HL-60 (cell line): ENCODE data around the gene CKAP4.

ENCODE experiments used
- DNase-seq, 2 experiments: peaks; one replicate each; pipeline ENCODE4 v3.0.0-alpha.2; 2010 to 2020; ENCODE audit warnings: low read depth in 1 of 2, low spot score in 1 of 2
- H3K27ac ChIP-seq: fragments of 250-450 bp; sonication (Bioruptor Pico); replicated peaks from 2 replicates; pipeline ENCODE4 v1.5.1; 2020; ENCODE audit warnings: mild to moderate bottlenecking, moderate library complexity
- H3K27me3 ChIP-seq: fragments of 250-450 bp; sonication (Bioruptor Pico); 2 replicates; pipeline ENCODE4 v1.5.1; 2021; ENCODE audit warnings: mild to moderate bottlenecking, moderate library complexity; ENCODE audit not compliant: insufficient read depth, poor library complexity, severe bottlenecking
- H3K4me3 ChIP-seq: replicated peaks from 2 replicates; pipeline ENCODE4 v1.5.1; 2011; ENCODE audit warnings: mild to moderate bottlenecking, control low read depth, low read length; ENCODE audit not compliant: insufficient read depth
- GABPA ChIP-seq: IDR thresholded peaks from 2 replicates; pipeline ENCODE4 v1.6.1; 2012; ENCODE audit warnings: low read depth
- POLR2AphosphoS5 ChIP-seq: IDR thresholded peaks from 2 replicates; pipeline ENCODE4 v1.6.1; 2012; ENCODE audit warnings: low read depth
- SPI1 ChIP-seq: IDR thresholded peaks from 2 replicates; pipeline ENCODE4 v1.6.1; 2012; ENCODE audit warnings: low read depth, mild to moderate bottlenecking, borderline replicate concordance
- TF ChIP-seq, protein P1 (sequence below): IDR thresholded peaks from one replicate; pipeline ENCODE4 v1.5.1; 2011; ENCODE audit warnings: low read length, control low read depth, inconsistent platforms; ENCODE audit not compliant: insufficient read depth
- TF ChIP-seq, protein P2 (sequence below): IDR thresholded peaks from 2 replicates; pipeline ENCODE4 v1.6.1; 2012; ENCODE audit warnings: low read depth; ENCODE audit not compliant: insufficient replicate concordance

CKAP4 gene

DNA sequence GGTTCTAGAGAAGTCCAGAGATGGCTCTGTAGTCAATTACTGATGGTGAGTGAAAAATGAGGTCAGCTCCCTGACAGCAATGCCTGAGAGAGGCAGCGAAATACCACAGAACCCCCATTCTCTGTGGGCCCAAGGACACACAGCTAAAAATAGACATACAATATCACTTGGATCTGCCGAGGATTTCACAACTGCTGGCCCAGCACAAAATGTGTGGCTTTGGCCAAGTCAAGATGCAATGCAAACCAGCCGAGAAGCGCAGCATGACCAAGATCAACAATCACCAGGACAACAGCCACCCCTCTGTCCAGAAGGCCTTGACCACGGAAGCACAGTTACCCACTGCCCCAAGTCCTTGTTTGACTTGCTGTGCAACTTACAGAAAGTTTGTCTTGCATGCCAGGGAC is 52.2 kb downstream of the CKAP4 start:
- TF ChIP-seq SPI1 (no peak), GABPA (no peak), POLR2AphosphoS5 (no peak)
- TF ChIP-seq, protein P1, sequence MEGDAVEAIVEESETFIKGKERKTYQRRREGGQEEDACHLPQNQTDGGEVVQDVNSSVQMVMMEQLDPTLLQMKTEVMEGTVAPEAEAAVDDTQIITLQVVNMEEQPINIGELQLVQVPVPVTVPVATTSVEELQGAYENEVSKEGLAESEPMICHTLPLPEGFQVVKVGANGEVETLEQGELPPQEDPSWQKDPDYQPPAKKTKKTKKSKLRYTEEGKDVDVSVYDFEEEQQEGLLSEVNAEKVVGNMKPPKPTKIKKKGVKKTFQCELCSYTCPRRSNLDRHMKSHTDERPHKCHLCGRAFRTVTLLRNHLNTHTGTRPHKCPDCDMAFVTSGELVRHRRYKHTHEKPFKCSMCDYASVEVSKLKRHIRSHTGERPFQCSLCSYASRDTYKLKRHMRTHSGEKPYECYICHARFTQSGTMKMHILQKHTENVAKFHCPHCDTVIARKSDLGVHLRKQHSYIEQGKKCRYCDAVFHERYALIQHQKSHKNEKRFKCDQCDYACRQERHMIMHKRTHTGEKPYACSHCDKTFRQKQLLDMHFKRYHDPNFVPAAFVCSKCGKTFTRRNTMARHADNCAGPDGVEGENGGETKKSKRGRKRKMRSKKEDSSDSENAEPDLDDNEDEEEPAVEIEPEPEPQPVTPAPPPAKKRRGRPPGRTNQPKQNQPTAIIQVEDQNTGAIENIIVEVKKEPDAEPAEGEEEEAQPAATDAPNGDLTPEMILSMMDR = no peak
- TF ChIP-seq, protein P2, sequence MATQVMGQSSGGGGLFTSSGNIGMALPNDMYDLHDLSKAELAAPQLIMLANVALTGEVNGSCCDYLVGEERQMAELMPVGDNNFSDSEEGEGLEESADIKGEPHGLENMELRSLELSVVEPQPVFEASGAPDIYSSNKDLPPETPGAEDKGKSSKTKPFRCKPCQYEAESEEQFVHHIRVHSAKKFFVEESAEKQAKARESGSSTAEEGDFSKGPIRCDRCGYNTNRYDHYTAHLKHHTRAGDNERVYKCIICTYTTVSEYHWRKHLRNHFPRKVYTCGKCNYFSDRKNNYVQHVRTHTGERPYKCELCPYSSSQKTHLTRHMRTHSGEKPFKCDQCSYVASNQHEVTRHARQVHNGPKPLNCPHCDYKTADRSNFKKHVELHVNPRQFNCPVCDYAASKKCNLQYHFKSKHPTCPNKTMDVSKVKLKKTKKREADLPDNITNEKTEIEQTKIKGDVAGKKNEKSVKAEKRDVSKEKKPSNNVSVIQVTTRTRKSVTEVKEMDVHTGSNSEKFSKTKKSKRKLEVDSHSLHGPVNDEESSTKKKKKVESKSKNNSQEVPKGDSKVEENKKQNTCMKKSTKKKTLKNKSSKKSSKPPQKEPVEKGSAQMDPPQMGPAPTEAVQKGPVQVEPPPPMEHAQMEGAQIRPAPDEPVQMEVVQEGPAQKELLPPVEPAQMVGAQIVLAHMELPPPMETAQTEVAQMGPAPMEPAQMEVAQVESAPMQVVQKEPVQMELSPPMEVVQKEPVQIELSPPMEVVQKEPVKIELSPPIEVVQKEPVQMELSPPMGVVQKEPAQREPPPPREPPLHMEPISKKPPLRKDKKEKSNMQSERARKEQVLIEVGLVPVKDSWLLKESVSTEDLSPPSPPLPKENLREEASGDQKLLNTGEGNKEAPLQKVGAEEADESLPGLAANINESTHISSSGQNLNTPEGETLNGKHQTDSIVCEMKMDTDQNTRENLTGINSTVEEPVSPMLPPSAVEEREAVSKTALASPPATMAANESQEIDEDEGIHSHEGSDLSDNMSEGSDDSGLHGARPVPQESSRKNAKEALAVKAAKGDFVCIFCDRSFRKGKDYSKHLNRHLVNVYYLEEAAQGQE = no peak
- Histone ChIP-seq H3K4me3 (no peak overlapping the region), H3K27ac (no peak overlapping the region), H3K27me3 (no peaks in the 10 kb centered on the region)
- DNase-seq = no peak

DNA sequence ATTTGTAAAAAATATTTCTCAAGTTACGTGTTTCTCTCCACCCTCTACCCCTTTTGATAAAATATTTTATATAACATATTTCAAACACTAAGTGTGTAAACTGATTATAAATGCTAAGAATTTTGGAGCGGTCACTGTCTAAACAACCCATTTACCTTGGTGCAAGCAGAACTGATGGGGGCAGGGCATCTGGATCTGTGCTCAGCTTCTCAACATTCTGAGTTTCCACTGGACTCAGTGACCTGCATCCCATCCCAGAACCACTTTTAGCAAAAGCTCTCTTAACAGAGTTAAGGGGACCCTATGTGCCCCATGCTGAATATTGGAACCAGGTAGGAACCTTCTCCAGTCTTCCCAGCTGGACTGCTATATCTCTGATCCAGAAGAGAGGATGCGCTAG is 53.5 kb downstream of the CKAP4 start:
- H3K27me3 ChIP-seq = no peaks in the 10 kb centered on the region
- DNase-seq = no peak
- H3K27ac ChIP-seq = no peak overlapping the region
- H3K4me3 ChIP-seq = no peak overlapping the region
- TF ChIP-seq GABPA (no peak), SPI1 (no peak), POLR2AphosphoS5 (no peak)
- TF ChIP-seq, protein P1 = no peak
- TF ChIP-seq, protein P2 = no peak

DNA sequence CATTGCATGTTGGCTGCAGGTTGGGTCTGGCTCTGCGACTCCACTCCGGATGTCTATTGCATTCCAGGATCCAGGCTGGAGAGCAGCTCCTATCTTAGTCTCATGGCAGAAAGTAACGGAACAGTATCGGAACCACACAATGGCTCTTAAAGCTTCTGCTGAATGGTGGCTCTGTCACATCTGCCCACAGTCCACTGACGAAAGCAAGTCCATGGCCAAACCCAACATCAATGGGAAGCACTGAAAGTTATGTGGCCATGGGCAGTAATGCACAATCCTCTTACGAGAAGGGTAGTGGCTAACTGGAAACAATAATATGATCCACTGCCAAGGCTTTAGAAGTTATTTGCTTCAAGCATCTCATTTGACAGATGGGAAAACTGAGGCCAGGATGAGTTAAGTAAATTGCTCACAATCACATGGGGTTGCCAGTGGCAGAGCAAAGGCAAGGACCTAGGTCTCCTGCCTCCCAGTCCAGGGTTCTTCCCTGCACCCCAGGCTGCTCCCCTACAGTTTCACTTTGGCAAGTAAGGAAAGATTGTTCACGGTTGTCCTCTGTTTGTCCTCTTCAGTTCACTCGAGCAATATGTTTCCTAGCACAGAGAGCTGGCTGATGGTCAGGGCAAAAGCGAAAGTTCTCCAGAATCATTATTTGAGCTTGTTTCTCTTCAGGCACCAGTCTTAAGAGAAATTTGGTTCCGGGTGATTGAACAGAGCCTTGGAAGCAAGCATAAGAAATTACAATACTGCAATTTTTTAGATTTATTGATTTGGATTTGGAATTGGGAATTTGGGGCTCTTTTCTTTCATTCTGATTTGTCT is 54.2 kb downstream of the CKAP4 start:
- no peaks in the 10 kb centered on the region for H3K27me3 ChIP-seq
- TF ChIP-seq SPI1 (no peak), POLR2AphosphoS5 (no peak), GABPA (no peak)
- TF ChIP-seq, protein P2 = no peak
- TF ChIP-seq, protein P1 = no peak
- no peak for DNase-seq
- H3K4me3 ChIP-seq = no peak overlapping the region
- no peak overlapping the region for H3K27ac ChIP-seq
